Stimulated activated CD8-positive, alpha-beta memory T cell treated with anti-CD3 and anti-CD28 coated beads, Interleukin-7, amount 100 ng/mL, for 1 hour (primary cell): Measurements from ENCODE around the gene CPNE9.

Source experiments
- DNase-seq, 2 donors: peaks; one replicate each; pipeline ENCODE4 v3.0.0-alpha.2; 2020; ENCODE audit warnings: low read depth in 2 of 2

CPNE9 gene

DNA sequence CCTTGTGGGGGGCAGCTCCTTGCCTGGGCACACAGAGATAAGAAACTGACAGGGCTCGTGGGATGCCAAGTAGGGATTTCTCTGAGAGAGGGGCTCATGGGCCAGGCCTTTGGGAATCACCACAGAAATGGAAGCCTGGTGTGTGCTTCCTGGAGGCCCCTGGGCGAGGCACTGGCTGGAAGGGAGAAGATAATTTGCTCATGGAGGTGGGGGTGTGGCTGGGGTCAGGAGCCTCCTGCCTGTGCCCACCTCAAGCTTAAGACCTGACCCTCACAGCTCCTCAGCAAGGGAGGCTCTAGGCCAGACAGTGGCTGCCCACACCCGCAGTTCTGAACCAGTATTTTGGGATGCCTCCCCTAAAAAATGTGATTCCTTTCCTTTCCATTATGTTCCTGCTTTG, 16.9 kb upstream of the CPNE9 start:
- DNase-seq = no peak

DNA sequence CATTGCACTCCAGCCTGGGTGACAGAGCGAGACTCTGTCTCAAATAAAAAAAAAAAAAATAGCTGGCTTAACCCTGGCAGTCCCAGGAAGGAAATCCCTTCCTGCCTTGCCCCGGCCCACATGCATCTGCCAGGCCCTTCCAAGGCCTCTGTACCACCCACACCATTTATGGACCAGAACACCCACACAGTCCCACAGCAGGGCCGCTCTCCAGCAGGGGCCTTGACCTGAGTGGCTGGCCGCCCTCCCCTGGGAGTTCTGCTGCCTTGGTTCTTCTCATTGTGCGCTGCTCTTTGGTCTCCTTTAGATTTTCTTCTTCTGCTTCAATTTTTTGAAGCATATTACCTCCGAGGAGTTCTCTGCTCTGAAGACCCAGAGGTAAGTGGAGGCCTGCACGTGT, 16.1 kb upstream of the CPNE9 start:
- no peak for DNase-seq

DNA sequence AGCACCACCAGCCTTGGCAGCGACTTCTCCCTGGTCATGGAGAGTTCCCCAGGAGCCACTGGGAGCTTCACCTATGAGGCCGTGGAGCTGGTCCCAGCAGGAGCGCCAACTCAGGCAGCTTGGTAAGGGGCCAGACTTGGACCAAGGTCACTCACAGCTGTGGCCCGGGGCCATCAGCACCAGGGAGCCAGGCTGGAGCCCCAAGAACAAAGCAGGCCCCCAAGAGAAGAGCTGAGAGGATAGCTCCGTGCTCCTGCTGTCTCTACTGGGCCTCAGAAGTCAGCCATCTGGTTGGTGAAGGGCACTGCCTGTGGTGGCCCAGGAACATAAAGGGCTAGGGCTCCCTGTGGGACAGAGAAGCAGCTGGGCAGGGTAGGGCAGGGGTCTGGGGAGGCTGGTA, 14.7 kb upstream of the CPNE9 start:
- no peak for DNase-seq

DNA sequence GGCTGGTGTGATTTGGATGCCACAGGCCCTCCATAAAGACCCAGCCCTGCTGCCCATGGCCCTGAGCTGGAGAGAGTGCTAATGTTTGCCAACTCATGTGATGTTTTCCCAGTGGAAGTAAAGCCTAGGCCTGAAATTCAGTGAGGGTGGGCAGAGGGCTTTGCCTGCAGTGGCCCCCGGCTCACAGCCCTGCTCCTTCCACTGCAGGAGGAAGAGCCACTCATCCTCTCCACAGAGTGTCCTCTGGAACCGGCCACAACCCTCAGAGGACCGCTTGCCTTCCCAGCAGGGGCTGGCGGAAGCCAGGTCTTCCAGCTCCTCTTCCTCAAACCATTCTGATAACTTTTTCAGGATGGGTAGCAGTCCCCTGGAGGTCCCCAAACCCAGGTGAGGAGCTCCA, 13.9 kb upstream of the CPNE9 start:
- no peak for DNase-seq

DNA sequence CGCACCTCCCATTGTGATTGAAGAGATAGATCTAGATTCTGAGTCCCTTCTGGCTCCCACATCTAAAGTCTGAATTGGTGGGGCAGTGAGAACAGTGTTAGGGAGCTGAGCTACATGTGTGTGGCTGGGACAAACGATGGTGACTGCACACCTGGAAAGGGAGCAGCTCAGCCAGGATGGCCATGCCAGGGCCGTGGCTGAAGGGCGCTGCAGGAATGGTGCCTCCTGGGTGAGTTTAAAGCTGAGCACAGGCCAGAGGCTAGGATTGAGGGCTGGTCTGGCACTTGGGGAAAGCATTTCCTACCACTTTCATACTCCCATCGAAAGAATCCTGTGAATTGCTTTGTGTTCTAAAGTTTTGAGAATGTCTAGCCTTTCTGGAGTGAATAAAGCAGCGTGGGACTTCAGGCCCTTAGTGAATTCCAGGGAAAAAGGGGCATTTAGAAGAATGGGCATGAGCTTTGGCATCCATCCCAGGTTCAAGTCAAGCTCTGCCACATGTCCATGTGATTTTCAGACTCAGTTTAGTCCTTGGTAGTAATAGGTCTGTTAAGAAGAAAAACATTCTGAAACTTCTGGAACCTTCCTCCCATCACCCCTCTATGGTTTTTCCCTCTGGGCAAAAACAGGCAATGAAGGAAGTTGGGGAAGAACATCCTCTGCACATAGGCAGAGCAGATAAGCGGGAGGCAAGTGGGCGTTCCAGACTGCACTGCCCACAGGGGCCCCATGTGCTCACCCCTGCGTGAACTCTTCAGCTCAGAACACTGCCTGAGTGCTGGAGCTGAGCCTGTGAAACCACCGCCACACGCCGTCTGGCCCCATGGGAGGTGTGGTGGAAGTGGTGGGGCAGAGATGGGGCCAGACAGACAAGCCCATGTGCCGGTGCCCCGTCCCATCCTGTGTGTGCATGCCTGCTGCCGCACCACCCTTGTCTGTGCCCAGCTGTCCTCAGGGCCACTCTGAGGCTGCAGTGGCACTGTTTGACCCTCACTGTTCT, 12.9 kb upstream of the CPNE9 start:
- no peak for DNase-seq

DNA sequence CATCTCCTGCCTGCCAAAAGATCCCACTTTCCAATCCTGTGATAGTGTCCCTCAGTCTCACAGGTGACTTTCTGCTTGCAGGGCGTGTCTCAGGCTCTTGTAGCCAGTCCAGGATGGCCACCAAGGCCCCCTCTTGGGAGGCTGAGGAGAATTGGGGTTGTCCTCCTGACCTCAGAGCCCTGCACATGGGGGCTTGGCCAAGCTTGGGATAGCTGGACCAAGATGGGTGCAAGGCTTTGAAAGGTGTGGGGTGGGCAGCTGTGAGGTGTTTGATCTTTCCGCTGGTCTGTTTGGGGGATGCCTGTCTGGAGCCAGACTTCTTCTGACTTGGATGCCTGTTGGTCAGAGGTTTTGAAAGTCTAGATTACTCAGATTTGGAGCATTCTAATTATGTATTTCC, 12.0 kb upstream of the CPNE9 start:
- no peak for DNase-seq

DNA sequence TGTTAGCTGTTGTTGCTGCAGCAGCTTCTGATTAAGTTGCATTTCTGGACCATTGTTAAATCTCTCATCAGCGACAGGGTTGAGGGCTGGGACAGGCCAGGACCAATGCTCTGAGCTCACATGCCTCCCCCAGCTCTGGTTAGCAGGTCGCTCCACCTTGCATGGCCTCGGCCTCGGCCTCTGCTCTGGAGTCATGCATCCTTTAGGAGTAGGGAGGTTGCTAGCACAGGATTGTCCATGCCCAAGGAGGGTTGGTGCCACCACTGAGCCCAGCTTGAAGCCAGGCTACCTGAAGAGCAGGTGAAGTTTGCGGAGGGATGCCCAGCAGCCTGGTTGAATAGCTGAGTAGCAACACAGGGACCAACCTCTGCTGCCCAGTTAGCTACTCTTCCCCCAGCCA, 11.2 kb upstream of the CPNE9 start:
- no peak for DNase-seq

DNA sequence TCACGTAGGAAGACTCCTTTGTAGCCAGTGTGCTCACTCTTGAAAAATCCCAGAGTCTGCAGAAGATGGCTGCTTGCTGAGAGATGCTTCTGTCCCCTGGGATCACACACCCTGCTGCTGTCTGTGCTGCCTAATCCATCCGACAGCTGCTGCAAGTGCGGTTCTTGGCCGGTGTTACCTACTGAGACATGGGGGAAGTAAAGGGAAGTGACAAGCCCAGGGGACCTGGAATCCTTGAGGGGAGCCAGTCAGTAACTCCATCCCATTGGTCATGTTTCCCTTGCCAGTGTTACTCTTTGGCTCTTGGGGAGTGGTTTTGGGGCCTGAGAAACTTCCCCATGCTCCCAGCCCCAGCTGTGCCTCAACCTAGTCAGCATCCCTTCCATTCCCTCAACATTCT, 8.3 kb upstream of the CPNE9 start:
- DNase-seq = no peak

DNA sequence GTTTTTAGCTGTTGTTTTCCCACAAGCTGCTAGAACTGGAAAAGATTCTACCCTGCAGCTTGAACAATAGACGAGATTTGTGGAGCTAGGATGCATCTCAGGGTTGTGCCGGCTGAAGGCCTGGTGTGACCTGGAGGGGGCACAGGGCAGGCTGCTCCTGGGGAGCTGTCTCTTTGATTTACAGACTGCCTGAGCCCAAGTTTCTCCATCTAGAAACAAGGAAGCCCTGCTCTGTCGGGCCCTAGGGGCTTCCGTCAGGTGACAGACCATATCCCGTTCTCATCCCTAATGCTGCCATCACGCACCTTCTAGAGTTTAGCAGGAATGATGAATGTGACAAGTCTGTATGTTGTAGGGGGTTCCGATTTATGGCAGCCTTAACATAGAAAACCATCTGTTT, 7.9 kb upstream of the CPNE9 start:
- DNase-seq = no peak

DNA sequence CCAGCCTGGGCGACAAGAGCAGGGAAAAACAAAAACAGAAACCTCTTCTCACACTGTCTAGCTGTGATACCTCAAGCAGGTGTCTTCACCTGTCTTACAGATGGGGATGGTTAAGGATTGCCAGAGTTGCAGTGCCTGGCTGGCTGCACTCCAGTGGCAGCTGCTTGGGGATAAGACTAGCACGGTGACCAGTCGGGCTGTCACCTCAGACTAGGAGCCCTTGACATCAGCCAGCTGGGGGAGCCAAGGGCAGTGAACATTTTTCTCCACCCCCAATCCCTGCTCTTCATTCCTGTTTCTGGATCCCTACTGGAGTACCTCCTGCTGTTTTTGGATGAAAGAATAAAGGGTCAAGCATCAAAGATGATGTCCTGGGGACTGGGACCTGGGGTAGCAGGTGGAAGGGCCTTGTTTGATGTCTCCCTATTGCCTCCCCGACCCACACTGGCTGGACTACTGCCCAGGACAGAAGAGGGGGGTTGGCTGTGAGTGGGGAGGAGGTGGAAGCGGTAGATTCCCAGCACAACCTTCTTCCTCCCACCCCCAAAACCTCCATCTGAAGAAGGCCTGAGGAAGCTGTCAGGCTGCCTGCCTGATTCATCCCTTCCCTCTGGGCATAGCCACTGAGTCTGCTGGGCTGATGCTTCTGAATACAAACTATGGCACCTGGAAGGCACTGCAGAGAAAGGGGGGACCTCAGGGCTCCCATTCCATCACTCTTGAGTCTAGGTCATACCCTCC, 7.0 kb upstream of the CPNE9 start:
- DNase-seq = no peak

DNA sequence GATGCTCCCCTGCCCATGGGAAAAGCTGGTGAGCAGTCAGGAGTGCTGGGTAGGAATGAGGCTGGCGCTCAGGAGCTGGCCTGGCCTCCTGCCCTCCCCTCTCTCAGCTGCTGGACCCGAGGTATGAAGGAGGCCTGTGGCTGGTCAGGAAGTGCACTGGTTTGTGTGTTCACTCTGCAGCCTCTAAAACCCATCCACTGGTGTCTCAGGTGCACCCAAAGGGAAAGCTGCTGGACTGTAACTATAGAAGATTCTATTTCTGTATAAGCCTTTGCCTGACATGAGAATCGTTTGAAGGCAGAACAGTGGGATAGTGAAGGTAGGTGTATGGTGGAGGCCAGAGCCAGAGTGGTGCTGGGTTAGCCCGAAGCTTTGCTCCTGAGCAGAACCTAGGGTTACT, 5.7 kb upstream of the CPNE9 start:
- no peak for DNase-seq

DNA sequence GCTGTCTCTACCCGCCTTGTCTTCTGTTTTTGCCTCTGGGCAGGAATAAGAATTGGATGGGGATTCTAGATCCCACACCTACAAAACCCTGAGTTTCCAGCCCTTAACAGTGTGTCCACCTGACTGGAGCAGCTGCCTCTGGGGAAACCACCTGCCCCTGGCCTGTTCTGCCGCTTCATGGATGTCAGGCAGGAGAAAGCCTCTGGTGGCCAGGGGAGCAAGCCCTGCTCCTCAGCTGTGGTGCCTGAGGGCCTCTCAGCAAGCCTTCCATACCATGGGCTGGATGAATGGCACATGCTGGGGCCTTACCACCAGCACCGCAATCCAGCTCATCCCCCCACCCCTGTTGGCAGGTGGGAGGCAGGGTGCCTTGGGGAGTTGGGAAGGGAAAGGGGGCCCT, 5.3 kb upstream of the CPNE9 start:
- DNase-seq = no peak

DNA sequence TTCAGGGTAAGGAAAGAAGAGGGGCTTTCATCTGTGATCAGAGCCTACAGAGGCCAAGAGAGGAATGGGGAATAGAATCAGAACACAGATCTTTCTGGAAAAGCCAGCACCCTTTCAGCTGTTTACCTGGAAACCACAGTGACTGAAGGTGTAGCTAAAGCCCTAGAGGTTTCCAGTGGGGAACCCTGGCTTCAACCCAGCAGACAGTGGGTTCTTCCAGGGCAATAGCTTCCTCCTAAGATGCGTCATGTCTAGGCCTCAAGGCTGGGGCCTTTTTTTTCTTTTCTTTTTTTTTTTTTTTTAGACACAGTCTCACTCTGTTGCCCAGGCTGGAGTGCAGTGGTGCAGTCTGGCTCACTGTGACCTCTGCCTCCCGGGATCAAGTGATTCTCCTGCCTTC, 3.1 kb upstream of the CPNE9 start:
- DNase-seq = no peak

DNA sequence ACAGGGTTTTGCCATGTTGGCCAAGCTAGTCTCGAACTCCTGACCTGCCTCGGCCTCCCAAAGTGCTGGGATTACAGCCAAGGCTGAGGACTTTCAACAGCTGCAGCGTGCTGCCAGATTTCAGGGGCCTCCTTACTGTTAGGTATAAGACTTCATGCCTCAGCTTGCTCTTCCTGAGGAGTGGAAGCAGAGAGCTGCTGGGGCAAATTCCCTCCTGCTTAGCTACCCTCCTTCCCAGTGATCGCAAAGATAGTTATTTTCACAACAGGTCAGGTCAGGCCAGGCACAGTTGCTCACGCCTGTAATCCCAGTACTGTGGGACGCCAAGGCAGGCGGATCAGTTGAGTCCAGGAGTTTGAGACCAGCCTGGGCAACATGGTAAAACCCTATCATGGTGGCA, 2.6 kb upstream of the CPNE9 start:
- DNase-seq = no peak

DNA sequence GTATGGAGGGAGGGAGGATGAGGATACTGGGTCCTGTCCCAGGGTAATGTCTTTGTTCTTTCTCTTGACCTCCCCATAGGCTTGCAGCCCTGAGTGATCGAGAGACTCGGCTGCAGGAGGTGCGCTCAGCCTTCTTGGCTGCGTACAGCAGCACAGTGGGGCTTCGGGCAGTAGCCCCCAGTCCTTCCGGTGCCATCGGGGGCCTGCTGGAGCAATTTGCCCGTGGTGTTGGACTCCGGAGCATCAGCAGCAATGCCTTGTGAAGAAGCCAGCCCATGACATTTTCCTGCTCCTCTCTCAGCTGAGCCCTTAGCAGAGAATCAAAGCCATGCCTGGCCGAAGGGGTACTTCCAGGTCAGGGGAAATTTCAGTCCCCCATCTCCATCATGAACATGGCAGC, 1.9 kb upstream of the CPNE9 start:
- no peak for DNase-seq

DNA sequence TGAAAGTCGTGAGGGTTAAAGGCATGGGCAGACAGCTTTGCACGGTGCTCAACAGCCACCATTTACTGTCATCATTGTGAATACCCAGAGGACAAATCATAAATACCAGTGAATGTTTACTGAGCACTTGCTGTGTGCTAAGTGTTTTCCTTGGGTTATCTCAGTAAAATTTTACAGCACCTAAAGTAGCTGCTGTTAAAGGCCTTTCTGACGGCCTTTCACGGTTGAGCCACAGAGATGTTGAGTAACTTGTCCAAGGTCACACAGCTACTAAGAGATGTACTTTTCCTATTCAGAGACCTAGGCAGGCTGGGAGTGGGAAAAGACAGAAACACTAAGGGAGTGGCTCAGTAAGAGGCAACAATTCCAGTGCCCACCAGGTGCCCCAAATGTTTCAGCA, 393 bp upstream of the CPNE9 start:
- DNase-seq = no peak

DNA sequence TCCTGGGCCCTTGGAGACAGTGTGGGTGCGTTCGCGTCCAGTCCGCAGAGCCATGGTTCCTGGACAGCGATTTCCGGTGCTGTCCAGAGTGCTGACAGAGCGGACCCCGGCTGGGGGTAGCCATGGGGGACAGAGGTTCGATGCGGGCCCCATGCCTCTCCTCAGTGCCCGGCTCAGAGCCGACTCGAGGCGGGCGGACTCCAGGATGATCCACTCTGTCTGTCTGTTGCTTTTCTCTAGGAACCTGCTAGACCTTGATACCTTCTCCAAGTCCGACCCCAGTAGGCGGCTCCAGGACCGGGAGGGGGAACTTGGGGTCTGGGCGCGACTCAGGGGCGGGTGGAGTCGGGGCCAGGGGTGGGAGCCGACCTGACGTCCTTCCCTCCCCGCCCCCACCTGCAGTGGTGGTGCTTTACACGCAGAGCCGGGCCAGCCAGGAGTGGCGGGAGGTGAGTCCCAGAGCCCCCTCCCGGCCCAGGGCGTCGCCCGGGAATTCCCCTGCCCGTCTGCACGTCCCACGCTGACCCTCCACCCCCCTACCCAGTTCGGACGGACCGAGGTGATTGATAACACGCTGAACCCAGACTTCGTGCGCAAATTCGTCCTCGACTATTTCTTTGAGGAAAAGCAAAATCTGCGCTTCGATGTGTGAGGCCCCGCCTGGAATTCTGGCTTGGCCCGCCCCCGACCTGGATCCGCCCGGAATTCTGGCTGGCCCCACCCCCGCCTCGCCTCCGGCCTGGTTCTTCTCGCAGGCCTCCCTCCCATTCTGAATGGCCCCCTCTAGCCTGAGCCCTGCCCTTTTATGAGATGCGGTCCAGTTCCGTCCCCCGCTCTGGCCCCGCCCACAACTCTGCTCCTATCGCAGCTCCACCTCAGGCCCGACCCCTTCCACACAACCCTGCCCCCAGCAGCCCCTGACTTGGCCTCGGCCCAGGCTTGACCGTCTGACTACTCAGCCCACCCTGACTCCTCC, 1.0 kb downstream of the CPNE9 start:
- no peak for DNase-seq

DNA sequence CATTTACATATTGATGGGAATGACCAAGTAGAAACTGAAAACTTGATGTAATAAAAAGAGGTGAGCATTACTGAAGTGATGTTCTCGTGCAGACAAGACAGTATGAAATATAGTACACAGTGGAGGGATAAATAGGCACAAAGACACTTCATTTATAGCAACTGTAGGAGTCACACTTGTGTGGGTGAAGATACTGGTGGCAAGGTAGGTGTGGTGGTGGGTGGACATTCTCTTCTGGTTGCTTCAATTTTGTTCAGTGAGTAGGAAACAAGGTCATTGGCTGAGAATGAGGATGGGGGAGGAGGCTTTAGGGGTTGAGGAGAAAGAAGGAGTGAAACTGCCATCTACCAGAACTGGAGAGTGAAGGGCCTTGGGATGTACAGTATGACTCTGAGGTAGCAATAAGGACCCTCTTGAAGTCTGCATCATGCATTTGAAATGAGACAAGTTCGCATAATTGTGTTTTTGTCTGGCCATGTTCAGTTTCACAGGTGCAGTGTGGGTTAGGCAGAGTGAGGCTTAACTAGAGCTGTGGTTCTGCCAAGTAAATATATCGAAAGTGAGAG, 6.6 kb downstream of the CPNE9 start:
- DNase-seq = no peak

DNA sequence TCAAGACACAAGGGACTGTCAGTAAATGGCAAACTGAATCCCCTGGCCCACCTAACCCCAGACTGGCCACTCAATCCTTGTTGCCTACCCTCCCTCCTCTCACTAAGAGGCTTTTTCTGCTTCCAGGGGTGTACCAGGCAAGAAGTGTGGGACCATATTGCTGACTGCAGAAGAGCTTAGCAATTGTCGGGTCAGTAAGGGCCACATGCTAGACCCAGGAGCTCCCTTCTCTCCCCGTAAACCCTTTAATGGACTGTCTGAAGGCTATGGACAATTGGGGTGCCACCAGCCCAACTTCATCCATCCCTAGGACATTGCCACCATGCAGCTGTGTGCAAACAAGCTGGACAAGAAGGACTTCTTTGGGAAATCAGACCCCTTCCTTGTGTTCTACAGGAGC, 8.8 kb downstream of the CPNE9 start:
- DNase-seq = no peak

DNA sequence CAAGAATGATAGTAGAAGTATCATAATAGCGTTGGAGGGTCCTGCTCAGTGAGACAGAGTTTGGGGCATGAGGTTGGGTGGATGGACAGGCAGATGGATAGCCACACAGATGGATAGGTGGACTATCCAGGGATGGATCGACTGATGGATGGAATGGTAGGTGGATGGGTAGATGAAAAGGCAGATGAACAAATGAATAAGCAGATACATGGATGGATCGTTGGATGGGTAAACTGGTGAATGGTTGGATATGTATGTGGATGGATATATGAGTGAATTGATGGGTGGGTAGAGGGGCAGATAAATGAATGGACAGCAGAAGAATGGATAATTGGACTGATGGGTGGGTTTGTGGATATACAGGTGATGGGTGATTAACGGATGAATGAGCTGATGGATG, 9.5 kb downstream of the CPNE9 start:
- no peak for DNase-seq

DNA sequence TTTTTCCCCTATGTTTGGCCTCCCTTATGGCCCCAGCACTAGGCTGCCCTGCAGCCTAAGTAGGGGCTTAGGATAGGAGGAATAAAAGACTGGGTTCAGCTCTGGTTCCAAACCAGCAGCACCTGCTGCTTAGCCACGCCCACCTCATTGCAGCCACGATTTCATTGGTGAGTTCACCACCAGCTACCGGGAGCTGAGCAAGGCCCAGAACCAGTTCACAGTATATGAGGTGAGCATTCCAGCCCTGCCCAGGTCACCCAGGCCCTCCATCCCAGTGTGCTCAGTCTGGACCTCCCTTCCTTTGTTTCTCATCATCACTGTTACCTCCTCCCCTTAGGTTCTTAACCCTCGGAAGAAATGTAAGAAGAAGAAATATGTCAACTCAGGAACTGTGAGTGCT, 11.5 kb downstream of the CPNE9 start:
- DNase-seq = no peak
